ENCODE data around the gene SLC5A2.
A peak's percentile ranks its signal among the peaks of the same experiment; 100 is the strongest.
"Not testable (repeated sequence)": the region's sequence is repeated elsewhere in the genome, so short reads cannot be mapped to it uniquely, and the experiment has no call there.

Gene SLC5A2

GRCh38 chr16:31498493-31498892 is 15.6 kb downstream of the SLC5A2 start:
- DNase-seq (ENCODE audit: low read depth): no peak

DNA sequence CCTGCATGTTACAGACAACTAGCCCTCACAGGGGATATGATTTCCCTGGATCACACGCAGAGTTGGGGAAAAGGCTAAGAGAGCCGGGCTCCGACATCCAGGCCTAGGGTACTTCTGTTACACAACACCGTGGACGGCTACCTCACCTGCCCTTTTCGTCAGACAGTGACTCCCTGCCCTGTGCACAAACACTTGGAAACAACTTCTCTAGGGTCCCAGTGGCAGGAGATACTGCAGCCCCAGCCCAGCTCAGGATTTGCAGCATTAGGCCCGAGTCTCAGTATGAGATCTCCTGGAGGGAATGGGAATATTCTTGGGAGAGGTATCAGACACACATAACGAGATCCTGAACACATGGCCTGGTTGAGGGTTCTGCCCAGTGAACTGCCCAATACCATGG is 17.0 kb downstream of the SLC5A2 start:
- no peak for DNase-seq (ENCODE audit: low read depth)

GRCh38 chr16:31501226-31501965 is 18.5 kb downstream of the SLC5A2 start:
- no peak for DNase-seq (ENCODE audit: low read depth)

GRCh38 chr16:31501966-31502348 is 19.0 kb downstream of the SLC5A2 start:
- no peak for DNase-seq (ENCODE audit: low read depth)

DNA sequence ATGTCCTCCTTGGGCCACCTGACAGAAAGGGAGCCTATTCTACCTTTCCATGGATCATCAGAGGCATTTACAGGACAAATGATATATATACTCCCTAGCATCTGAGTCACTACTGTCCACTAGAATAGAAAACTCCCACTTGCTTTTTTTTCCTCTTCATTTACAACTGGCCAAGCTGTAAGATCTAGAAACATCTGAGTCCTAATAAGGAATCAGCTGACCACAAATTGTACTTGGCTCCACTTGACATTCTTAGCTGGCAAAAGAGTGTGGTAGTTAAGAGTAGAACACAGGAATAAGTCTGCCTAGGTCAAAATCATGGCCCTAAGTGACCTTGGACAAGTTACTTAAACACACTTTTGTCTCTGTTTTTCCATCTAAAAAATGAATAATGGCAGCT is 20.1 kb downstream of the SLC5A2 start:
- DNase-seq (ENCODE audit: low read depth): no peak

- not testable (repeated sequence) for DNase-seq (ENCODE audit: low read depth)
Observed at GRCh38 chr16:31503555-31503954, 20.6 kb downstream of the SLC5A2 start.

DNA sequence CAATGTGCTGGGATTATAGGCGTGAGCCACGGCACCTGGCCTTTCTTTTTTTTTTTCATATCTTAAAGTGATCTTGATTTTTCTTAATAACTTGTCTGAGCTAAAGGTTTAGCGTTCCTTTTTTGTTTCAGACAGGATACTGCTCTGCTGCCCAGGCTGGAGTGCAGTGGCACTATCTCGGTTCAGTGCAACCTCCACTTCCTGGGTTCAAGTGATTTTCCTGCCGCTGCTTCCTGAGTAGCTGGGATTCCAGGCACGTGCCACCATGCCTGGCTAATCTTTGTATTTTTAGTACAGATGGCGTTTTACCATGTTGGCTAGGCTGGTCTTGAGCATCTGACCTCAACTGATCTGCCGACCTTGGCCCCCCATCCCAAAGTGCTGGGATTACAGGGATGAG is 21.2 kb downstream of the SLC5A2 start:
- no peak for DNase-seq (ENCODE audit: low read depth)

GRCh38 chr16:31505483-31505882 is 22.6 kb downstream of the SLC5A2 start:
- no peak for DNase-seq (ENCODE audit: low read depth)

- DNase-seq (ENCODE audit: low read depth): no peak
Observed at GRCh38 chr16:31507617-31507928, 24.6 kb downstream of the SLC5A2 start.

GRCh38 chr16:31507929-31508705 is 25.2 kb downstream of the SLC5A2 start, which contains the start of gene RUSF1:
Gene RUSF1, minus strand, starts transcription at chr16:31508391. Its CDS starts 18 bp downstream, at chr16:31508373.
- DNase-seq (ENCODE audit: low read depth): peak; percentile 56

GRCh38 chr16:31508706-31509195 is 25.8 kb downstream of the SLC5A2 start:
- no peak for DNase-seq (ENCODE audit: low read depth)

- DNase-seq (ENCODE audit: low read depth): peak; percentile 68
Observed at GRCh38 chr16:31513126-31513525, 30.2 kb downstream of the SLC5A2 start.

DNA sequence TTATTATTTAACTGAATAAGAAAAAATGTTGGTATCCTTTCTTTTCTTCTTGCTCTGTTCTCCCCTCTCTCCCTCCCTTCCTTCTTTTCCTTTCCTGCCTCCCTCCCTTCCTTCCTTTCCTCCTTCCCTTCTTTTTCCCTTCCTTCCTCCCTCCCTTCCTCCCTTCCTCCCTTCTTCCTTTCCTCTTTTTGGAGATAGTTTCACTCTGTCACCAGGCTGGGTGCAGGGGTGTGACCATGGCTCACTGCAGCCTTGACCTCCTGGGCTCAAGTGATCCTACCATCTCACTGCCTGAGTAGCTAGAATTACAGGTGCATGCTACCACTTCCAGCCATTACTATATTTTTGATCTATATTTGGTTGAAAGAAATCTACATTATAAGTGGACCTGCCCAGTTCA is 31.0 kb downstream of the SLC5A2 start:
- no peak for DNase-seq (ENCODE audit: low read depth)

- DNase-seq (ENCODE audit: low read depth): no peak
Observed at GRCh38 chr16:31517800-31518402, 35.0 kb downstream of the SLC5A2 start.

- no peak for DNase-seq (ENCODE audit: low read depth)
Observed at GRCh38 chr16:31519759-31520431, 37.0 kb downstream of the SLC5A2 start.

- DNase-seq (ENCODE audit: low read depth): no peak
Observed at GRCh38 chr16:31521368-31521767, 38.4 kb downstream of the SLC5A2 start.

DNA sequence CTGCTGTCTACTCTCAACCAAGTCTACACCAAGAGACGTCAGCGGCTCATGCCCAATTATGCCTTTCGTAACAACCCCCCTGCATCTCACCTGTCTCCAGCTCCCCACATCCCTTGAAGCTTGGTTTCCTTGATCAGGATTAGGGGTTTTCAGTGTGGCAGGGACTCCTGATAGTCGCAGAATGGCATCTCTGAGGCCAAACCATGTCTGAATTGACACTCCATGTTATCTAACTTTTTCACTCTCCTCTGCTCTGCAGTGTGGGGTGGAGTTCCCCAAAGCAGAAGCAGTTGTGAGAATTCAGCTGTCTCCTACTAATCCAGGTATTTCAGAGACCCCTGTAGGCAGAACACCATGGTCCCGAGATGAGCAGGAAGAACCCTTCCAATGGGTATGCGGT is 39.1 kb downstream of the SLC5A2 start:
- no peak for DNase-seq (ENCODE audit: low read depth)

- not testable (repeated sequence) for DNase-seq (ENCODE audit: low read depth)
Observed at GRCh38 chr16:31523768-31524167, 40.8 kb downstream of the SLC5A2 start.

DNA sequence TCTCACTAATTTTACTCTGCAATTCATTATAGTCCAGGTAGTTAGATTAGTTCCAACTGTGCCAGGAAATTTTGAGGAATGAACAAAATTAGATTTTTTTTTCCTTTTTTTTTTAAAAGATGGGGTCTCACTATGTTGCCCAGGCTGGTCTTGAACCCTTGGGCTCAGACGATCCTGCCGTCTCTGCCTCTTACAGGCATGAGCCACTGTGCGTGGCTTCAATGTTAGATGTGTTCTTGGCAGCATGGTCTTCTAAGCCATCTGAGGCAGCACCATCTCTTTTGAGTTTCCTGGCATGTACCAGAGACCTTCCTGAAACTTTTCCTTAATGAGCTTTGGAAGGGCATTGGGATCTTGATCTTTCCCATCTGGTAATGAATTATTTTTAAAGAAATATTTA is 42.2 kb downstream of the SLC5A2 start:
- DNase-seq (ENCODE audit: low read depth): no peak

DNA sequence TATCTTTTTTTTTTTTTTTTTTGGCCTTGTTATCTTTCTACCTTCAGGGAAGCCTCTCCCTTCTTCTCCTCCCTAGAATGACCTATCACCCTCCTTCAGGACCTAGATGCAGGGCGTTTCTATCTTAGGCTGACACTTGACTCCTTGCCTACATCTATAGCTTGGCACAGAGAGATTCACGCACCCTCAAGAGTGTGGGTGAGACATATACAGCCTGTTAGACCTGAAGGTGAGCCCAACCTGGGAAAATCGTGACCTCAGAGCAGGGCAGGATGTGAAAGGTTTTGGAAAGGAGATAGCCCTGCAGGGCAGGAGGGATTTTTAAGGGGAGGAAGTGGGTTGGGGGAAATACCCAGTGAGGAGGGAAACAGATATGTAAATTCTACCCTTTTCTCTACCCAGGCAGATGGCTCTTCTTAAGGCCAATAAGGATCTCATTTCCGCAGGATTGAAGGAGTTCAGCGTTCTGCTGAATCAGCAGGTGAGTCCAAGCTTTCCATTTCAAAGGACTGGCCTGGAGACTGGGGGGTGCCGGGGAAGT is 44.9 kb downstream of the SLC5A2 start, which contains the start of gene AHSP:
AHSP (plus strand) TSS at position 167 of the 541 bp plus-strand sequence; CDS start at position 407, 240 bp downstream.
- no peak for DNase-seq (ENCODE audit: low read depth)

- DNase-seq (ENCODE audit: low read depth): no peak
Observed at GRCh38 chr16:31528523-31529107, 45.7 kb downstream of the SLC5A2 start.
